Measurements from ENCODE around the gene RPH3AL.

The RPH3AL gene

GRCh38 chr17:301681-302299 lies 50.8 kb downstream of the RPH3AL start:
- DNase-seq (ENCODE audit: low spot score): no peak

GRCh38 chr17:300881-301280 lies 51.7 kb downstream of the RPH3AL start:
- no peak for DNase-seq (ENCODE audit: low spot score)

GRCh38 chr17:299546-299945 lies 53.1 kb downstream of the RPH3AL start:
- DNase-seq (ENCODE audit: low spot score): no peak

GRCh38 chr17:298791-299450 lies 53.7 kb downstream of the RPH3AL start:
- DNase-seq (ENCODE audit: low spot score): no peak

- DNase-seq (ENCODE audit: low spot score): no peak
Measured at GRCh38 chr17:297758-298157, 54.8 kb downstream of the RPH3AL start.

- DNase-seq (ENCODE audit: low spot score): no peak
Measured at GRCh38 chr17:296906-297690, 55.5 kb downstream of the RPH3AL start.

GRCh38 chr17:296379-296778 lies 56.2 kb downstream of the RPH3AL start:
- no peak for DNase-seq (ENCODE audit: low spot score)

- DNase-seq (ENCODE audit: low spot score): no peak
Measured at GRCh38 chr17:292531-293382, 59.9 kb downstream of the RPH3AL start.

- DNase-seq (ENCODE audit: low spot score): no peak
Measured at GRCh38 chr17:292016-292415, 60.6 kb downstream of the RPH3AL start.

GRCh38 chr17:291587-291986 lies 61.0 kb downstream of the RPH3AL start:
- DNase-seq (ENCODE audit: low spot score): no peak

- no peak for DNase-seq (ENCODE audit: low spot score)
Measured at GRCh38 chr17:290626-291025, 62.0 kb downstream of the RPH3AL start.

GRCh38 chr17:290121-290521 lies 62.5 kb downstream of the RPH3AL start:
- DNase-seq (ENCODE audit: low spot score): no peak

GRCh38 chr17:289409-289808 lies 63.2 kb downstream of the RPH3AL start:
- DNase-seq (ENCODE audit: low spot score): no peak

- DNase-seq (ENCODE audit: low spot score): no peak
Measured at GRCh38 chr17:288802-289356, 63.7 kb downstream of the RPH3AL start.

- DNase-seq (ENCODE audit: low spot score): no peak
Measured at GRCh38 chr17:286571-286970, 66.0 kb downstream of the RPH3AL start.

GRCh38 chr17:285751-286422 lies 66.7 kb downstream of the RPH3AL start:
- DNase-seq (ENCODE audit: low spot score): no peak

- no peak for DNase-seq (ENCODE audit: low spot score)
Measured at GRCh38 chr17:284676-285355, 67.8 kb downstream of the RPH3AL start.

- no peak for DNase-seq (ENCODE audit: low spot score)
Measured at GRCh38 chr17:283911-284675, 68.5 kb downstream of the RPH3AL start.

GRCh38 chr17:282912-283882 lies 69.4 kb downstream of the RPH3AL start:
- DNase-seq (ENCODE audit: low spot score): no peak

Data from CD4-positive, alpha-beta T cell treated with Interleukin-2 at 100 ng/mL for 4 hours (primary cell).